ENCODE measurements around the gene NCAPD2.

Gene NCAPD2

DNA sequence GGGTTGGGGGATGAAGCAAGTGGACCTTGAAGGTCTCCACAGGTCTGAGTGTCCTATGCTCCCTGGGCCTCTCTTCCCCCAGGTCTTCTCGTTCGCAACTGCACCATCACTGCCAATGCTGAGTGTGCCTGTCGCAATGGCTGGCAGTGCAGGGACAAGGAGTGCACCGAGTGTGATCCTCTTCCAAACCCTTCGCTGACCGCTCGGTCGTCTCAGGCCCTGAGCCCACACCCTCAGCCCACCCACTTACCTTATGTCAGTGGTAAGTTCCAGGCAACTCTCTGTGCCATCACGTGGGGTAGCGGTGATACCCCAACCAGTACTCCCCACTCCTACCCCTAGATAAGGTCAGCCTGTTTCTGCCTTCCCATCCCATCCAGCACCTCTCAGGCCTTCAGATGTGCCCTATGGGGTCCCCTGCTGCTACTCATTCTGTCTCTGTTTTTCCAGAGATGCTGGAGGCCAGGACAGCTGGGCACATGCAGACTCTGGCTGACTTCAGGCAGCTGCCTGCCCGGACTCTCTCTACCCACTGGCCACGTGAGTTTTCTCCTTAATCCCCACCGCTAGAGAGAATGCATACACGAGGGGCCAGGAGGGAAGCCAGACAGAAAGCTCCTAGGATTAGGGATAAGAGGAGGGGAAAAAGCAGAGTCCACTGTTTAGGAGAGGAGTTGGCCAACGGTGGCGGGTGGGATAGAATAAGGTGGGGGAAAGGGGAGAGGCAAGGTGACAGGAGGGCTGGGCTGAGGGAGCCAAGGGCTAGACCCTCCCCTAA lies 43.6 kb upstream of the NCAPD2 start:
- Histone ChIP-seq H4K20me1 (ENCODE audit: insufficient read depth, low read length) (no peaks in the 10 kb centered on the region), H3K27me3 (replicated peaks; ENCODE audit: insufficient read depth, low read length) (no peaks in the 10 kb centered on the region), H3K4me1 (ENCODE audit: low read length) (peaks cover 39% of the 10 kb centered on the region), H2AFZ (ENCODE audit: low read length) (no peak overlapping the region), H3K9me3 (replicated peaks; ENCODE audit: insufficient read depth, low read length) (no peaks in the 10 kb centered on the region), H3K27ac (ENCODE audit: low read length) (no peak overlapping the region), H3K4me3 (ENCODE audit: low read length) (peak overlapping the region; percentile 80; the same call in 1 of the 2 replicates), H3K4me2 (ENCODE audit: low read depth, low read length) (peak overlapping the region; percentile 98; the same call in 1 of the 2 replicates), H3K36me3 (replicated peaks; ENCODE audit: insufficient read depth, low read length) (0 out of 2 replicates have a peak, but pooled peaks cover 3% of the 10 kb centered on the region), H3K9me2 (replicated peaks; ENCODE audit: insufficient read depth, low read length) (no peaks in the 10 kb centered on the region), H3K9ac (ENCODE audit: low read length) (no peak overlapping the region; the same call in 1 of the 2 replicates), H3K79me2 (ENCODE audit: low read length) (peaks cover 41% of the 10 kb centered on the region), H3F3A (ENCODE audit: insufficient read depth, low read length) (peaks cover 33% of the 10 kb centered on the region)
- no peak for DNase-seq
- TF ChIP-seq, protein P1, sequence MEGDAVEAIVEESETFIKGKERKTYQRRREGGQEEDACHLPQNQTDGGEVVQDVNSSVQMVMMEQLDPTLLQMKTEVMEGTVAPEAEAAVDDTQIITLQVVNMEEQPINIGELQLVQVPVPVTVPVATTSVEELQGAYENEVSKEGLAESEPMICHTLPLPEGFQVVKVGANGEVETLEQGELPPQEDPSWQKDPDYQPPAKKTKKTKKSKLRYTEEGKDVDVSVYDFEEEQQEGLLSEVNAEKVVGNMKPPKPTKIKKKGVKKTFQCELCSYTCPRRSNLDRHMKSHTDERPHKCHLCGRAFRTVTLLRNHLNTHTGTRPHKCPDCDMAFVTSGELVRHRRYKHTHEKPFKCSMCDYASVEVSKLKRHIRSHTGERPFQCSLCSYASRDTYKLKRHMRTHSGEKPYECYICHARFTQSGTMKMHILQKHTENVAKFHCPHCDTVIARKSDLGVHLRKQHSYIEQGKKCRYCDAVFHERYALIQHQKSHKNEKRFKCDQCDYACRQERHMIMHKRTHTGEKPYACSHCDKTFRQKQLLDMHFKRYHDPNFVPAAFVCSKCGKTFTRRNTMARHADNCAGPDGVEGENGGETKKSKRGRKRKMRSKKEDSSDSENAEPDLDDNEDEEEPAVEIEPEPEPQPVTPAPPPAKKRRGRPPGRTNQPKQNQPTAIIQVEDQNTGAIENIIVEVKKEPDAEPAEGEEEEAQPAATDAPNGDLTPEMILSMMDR (IDR thresholded peaks at IDR 0.05; ENCODE audit: low read length): no peak
- TF ChIP-seq EZH2phosphoT487 (IDR thresholded peaks at IDR 0.05; ENCODE audit: low read length) (no peak), EZH2 (optimal IDR thresholded peaks at IDR 0.05; ENCODE audit: low read depth, low read length) (no peak)

DNA sequence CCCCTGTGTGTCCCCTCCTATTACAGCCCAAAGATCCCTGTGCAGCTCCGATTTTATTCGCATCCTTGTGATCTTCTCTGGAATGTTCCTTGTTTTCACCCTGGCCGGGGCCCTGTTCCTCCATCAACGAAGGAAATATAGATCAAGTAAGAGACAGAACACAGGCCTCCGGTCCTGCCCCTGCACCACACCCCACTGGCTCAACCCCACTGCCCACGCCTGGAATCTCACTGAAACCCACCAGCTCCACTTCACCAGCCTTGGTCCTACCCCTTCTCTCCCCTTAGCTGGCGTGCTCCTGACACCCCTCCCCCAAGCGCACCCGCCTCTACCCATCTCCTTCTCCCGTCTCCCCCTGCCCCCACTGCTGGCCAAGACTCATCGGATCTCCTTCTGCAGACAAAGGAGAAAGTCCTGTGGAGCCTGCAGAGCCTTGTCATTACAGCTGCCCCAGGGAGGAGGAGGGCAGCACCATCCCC lies 43.0 kb upstream of the NCAPD2 start:
- peaks cover 32% of the 10 kb centered on the region for H3K4me1 ChIP-seq (ENCODE audit: low read length)
- DNase-seq: no peak
- H3F3A ChIP-seq (ENCODE audit: insufficient read depth, low read length): peaks cover 26% of the 10 kb centered on the region
- TF ChIP-seq EZH2 (optimal IDR thresholded peaks at IDR 0.05; ENCODE audit: low read depth, low read length): no peak
- peak overlapping the region; percentile 65 for H2AFZ ChIP-seq (ENCODE audit: low read length)
- peak overlapping the region; percentile 80 for H3K4me3 ChIP-seq (ENCODE audit: low read length)
- peak overlapping the region; percentile 85; the same call in 1 of the 2 replicates for H3K27ac ChIP-seq (ENCODE audit: low read length)
- H3K79me2 ChIP-seq (ENCODE audit: low read length): peaks cover 41% of the 10 kb centered on the region
- 0 out of 2 replicates have a peak, but pooled peaks cover 3% of the 10 kb centered on the region for H3K36me3 ChIP-seq (replicated peaks; ENCODE audit: insufficient read depth, low read length)
- H4K20me1 ChIP-seq (ENCODE audit: insufficient read depth, low read length): no peaks in the 10 kb centered on the region
- no peaks in the 10 kb centered on the region for H3K27me3 ChIP-seq (replicated peaks; ENCODE audit: insufficient read depth, low read length)
- H3K9me2 ChIP-seq (replicated peaks; ENCODE audit: insufficient read depth, low read length): no peaks in the 10 kb centered on the region
- H3K4me2 ChIP-seq (ENCODE audit: low read depth, low read length): peak overlapping the region; percentile 98
- H3K9ac ChIP-seq (ENCODE audit: low read length): peak overlapping the region; percentile 95
- no peaks in the 10 kb centered on the region for H3K9me3 ChIP-seq (replicated peaks; ENCODE audit: insufficient read depth, low read length)

DNA sequence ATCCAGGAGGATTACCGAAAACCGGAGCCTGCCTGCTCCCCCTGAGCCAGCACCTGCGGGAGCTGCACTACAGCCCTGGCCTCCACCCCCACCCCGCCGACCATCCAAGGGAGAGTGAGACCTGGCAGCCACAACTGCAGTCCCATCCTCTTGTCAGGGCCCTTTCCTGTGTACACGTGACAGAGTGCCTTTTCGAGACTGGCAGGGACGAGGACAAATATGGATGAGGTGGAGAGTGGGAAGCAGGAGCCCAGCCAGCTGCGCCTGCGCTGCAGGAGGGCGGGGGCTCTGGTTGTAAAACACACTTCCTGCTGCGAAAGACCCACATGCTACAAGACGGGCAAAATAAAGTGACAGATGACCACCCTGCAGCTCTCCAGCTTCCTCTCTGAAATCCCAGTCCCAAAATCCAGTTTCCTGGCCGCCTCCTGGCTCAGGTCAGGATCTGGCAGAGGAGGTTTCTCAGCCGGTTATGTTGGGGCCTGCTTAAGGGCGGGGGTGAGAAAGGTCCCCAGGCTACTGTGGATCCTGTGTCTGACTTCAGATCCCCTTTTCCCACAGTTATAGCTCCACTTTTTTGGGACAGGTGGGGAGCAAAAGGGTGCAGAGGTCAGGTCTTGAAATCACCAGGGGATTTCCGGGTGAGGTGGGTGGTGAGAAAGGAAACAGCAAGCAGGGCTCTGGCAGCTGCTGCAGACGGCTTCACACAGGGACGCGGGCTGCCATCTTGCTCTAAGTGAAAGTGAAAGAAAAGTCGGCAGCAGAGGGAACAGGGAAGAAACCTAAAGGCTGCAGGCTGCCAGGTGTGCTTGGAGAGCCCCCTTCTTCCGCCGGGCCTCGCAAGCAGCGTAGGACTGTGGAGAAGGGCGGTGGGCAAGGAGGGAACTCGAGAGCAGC lies 42.3 kb upstream of the NCAPD2 start, which contains the start of gene TAPBPL:
Gene TAPBPL (plus strand): TSS at position 695 of the 897 bp plus-strand sequence. CDS start 207 bp downstream, outside the sequence.
- Histone ChIP-seq H3K9me2 (replicated peaks; ENCODE audit: insufficient read depth, low read length) (no peaks in the 10 kb centered on the region), H3K4me3 (ENCODE audit: low read length) (peak within 1 kb of the TSS; percentile 80), H3K4me1 (ENCODE audit: low read length) (peaks cover 28% of the 10 kb centered on the region), H3K27ac (ENCODE audit: low read length) (peak within 1 kb of the TSS; percentile 85), H3K9ac (ENCODE audit: low read length) (peak within 1 kb of the TSS; percentile 95), H3K4me2 (ENCODE audit: low read depth, low read length) (peak within 1 kb of the TSS; percentile 98), H2AFZ (ENCODE audit: low read length) (peak within 1 kb of the TSS; percentile 65), H3K27me3 (replicated peaks; ENCODE audit: insufficient read depth, low read length) (no peaks in the 10 kb centered on the region), H3K9me3 (replicated peaks; ENCODE audit: insufficient read depth, low read length) (no peaks in the 10 kb centered on the region), H3K79me2 (ENCODE audit: low read length) (peaks cover 41% of the 10 kb centered on the region), H3F3A (ENCODE audit: insufficient read depth, low read length) (peaks cover 20% of the 10 kb centered on the region), H3K36me3 (replicated peaks; ENCODE audit: insufficient read depth, low read length) (0 out of 2 replicates have a peak, but pooled peaks cover 3% of the 10 kb centered on the region), H4K20me1 (ENCODE audit: insufficient read depth, low read length) (no peaks in the 10 kb centered on the region)
- TF ChIP-seq EZH2phosphoT487 (IDR thresholded peaks at IDR 0.05; ENCODE audit: low read length) (no peak), EZH2 (optimal IDR thresholded peaks at IDR 0.05; ENCODE audit: low read depth, low read length) (no peak)
- TF ChIP-seq, protein P1 (IDR thresholded peaks at IDR 0.05; ENCODE audit: low read length): no peak
- DNase-seq: peak; percentile 87

All from MM.1S (cell line).